OCI-LY7 (cell line): Measurements from ENCODE around the gene IGSF21. TPM values are rescaled to one million over a fixed set of nuclear protein-coding genes. Genes with fewer than 3 reads are reported as not detected.

Experiments used
- BruUV-seq: library from RNA; stranded (reverse); fragments of 400-500 nt; replicated peaks from 2 replicates; lab custom pipeline; 2021; lab: Mats Ljungman, UMichigan
- CTCF ChIA-PET: fragments of 300-600 bp; sonication (Branson Sonifier 250); formaldehyde crosslinking; loops from one replicate; lab custom pipeline; 2022; ENCODE audit warnings: antibody characterized with exemption; ENCODE audit not compliant: unreplicated experiment; lab: Charles Lee
- POLR2A ChIA-PET: fragments of 300-600 bp; sonication (Branson Sonifier 250); formaldehyde crosslinking; loops from one replicate; lab custom pipeline; 2022; ENCODE audit warnings: antibody characterized with exemption; lab: Charles Lee
- DNase-seq: peaks from one replicate; pipeline ENCODE4 v3.0.0-alpha.2; 2015; ENCODE audit warnings: low spot score
- H2AFZ ChIP-seq: fragments of 200-600 bp; sonication (generic), shearing (Covaris generic); 2 replicates; pipeline ENCODE4 v1.6.1; 2014; ENCODE audit warnings: mild to moderate bottlenecking, antibody characterized with exemption, low read length, moderate library complexity
- H3K27ac ChIP-seq: fragments of 200-600 bp; sonication (generic); 2 replicates; pipeline ENCODE4 v1.5.1; 2014; ENCODE audit warnings: mixed run types, low read depth, mild to moderate bottlenecking, moderate library complexity, low read length, inconsistent platforms; ENCODE audit not compliant: poor library complexity, severe bottlenecking
- H3K36me3 ChIP-seq: fragments of 200-600 bp; sonication (generic); 2 replicates; pipeline ENCODE4 v1.6.1; 2014; ENCODE audit warnings: mild to moderate bottlenecking, antibody characterized with exemption, low read length, moderate library complexity, mixed read lengths; ENCODE audit not compliant: insufficient read depth
- H3K4me1 ChIP-seq: fragments of 200-600 bp; sonication (generic); 2 replicates; pipeline ENCODE4 v1.5.1; 2014; ENCODE audit warnings: mild to moderate bottlenecking, low read length; ENCODE audit not compliant: insufficient read depth, poor library complexity, severe bottlenecking
- H3K4me2 ChIP-seq: fragments of 200-600 bp; sonication (generic); 2 replicates; pipeline ENCODE4 v1.6.1; 2014; ENCODE audit warnings: mild to moderate bottlenecking, low read length
- H3K4me3 ChIP-seq: fragments of 200-600 bp; sonication (generic); 2 replicates; pipeline ENCODE4 v1.5.1; 2014; ENCODE audit warnings: mild to moderate bottlenecking, low read depth, low read length; ENCODE audit not compliant: poor library complexity, severe bottlenecking
- H3K79me2 ChIP-seq: fragments of 200-600 bp; sonication (generic); 2 replicates; pipeline ENCODE4 v1.6.1; 2016; ENCODE audit warnings: low read depth, mild to moderate bottlenecking, low read length, moderate library complexity, mixed read lengths; ENCODE audit not compliant: insufficient read depth
- H3K9me2 ChIP-seq: fragments of 200-600 bp; sonication (generic); 2 replicates; pipeline ENCODE4 v1.6.1; 2016; ENCODE audit warnings: mild to moderate bottlenecking, low read length, mixed read lengths; ENCODE audit not compliant: insufficient read depth
- H3K9me3 ChIP-seq: fragments of 200-600 bp; sonication (generic); 2 replicates; pipeline ENCODE4 v1.6.1; 2014; ENCODE audit warnings: mild to moderate bottlenecking, mixed run types, low read length, mixed read lengths
- H4K20me1 ChIP-seq: fragments of 200-600 bp; sonication (generic); 2 replicates; pipeline ENCODE4 v1.6.1; 2014; ENCODE audit warnings: mild to moderate bottlenecking, antibody characterized with exemption, low read length, moderate library complexity, mixed read lengths; ENCODE audit not compliant: insufficient read depth
- EZH2phosphoT487 ChIP-seq: fragments of 200-600 bp; sonication (generic); IDR thresholded peaks from 2 replicates; pipeline ENCODE4 v1.6.1; 2018; ENCODE audit warnings: low read depth, borderline replicate concordance, mild to moderate bottlenecking, mixed run types, antibody characterized with exemption, low read length, moderate library complexity, mixed read lengths
- intact Hi-C: fragments of 100-400 bp; cut with micrococcal nuclease; formaldehyde crosslinking; loops from one replicate; pipeline ENCODE4 v1.10.0; 2022; ENCODE audit not compliant: unreplicated experiment
- total RNA-seq, 2 experiments: library from RNA; depleted of rRNA in 1 of 2; stranded (reverse); fragments of >200 nt in 1 of 2; shearing (Covaris generic) in 1 of 2; gene quantifications; 2 replicates each; pipeline ENCODE4 v1.2.3, GENCODE V29; 2014 to 2022
- TF ChIP-seq, protein P1 (sequence below): fragments of 200-600 bp; sonication (generic); conservative IDR thresholded peaks from 2 replicates; pipeline ENCODE4 v1.5.1; 2014; ENCODE audit warnings: mild to moderate bottlenecking, antibody characterized with exemption, low read length, moderate library complexity, mixed read lengths

The IGSF21 gene
- total RNA-seq, 2 experiments from 2014 or later = 0.17 TPM; not detected in 1

DNA sequence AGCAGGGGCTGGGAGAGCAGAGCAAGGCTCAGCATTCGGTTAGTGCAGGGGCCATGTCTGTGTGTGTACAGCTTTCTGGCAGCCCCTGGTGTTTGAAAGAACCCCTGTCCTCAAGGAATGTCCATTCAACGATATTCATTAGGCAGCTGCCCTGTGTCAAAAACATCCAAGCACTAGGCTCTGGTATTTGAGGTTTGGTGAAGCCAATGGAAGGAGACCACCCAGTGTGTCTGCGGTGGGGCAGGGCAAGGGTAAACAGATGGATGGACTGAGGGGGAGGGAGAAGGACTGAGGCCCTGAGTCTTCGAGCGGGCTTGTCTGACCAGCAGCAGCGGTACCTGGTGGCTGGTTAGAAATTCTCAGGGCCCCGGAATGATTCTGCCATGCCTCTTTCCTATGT is 217.5 kb downstream of the IGSF21 start:
- Histone ChIP-seq H3K4me3 (no peak overlapping the region), H3K4me2 (no peak overlapping the region), H3K4me1 (no peaks in the 10 kb centered on the region), H3K9me3 (no peaks in the 10 kb centered on the region), H3K9me2 (no peaks in the 10 kb centered on the region), H3K36me3 (no peaks in the 10 kb centered on the region), H3K27ac (no peak overlapping the region), H2AFZ (no peak overlapping the region), H4K20me1 (no peaks in the 10 kb centered on the region), H3K79me2 (no peaks in the 10 kb centered on the region)
- intact Hi-C loops = no loop called here
- TF ChIP-seq EZH2phosphoT487 = no peak
- TF ChIP-seq, protein P1, sequence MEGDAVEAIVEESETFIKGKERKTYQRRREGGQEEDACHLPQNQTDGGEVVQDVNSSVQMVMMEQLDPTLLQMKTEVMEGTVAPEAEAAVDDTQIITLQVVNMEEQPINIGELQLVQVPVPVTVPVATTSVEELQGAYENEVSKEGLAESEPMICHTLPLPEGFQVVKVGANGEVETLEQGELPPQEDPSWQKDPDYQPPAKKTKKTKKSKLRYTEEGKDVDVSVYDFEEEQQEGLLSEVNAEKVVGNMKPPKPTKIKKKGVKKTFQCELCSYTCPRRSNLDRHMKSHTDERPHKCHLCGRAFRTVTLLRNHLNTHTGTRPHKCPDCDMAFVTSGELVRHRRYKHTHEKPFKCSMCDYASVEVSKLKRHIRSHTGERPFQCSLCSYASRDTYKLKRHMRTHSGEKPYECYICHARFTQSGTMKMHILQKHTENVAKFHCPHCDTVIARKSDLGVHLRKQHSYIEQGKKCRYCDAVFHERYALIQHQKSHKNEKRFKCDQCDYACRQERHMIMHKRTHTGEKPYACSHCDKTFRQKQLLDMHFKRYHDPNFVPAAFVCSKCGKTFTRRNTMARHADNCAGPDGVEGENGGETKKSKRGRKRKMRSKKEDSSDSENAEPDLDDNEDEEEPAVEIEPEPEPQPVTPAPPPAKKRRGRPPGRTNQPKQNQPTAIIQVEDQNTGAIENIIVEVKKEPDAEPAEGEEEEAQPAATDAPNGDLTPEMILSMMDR = no peak
- ChIA-PET CTCF (no interaction called here), POLR2A (no interaction called here)
- no peak for DNase-seq
- no TSS peak for BruUV-seq

DNA sequence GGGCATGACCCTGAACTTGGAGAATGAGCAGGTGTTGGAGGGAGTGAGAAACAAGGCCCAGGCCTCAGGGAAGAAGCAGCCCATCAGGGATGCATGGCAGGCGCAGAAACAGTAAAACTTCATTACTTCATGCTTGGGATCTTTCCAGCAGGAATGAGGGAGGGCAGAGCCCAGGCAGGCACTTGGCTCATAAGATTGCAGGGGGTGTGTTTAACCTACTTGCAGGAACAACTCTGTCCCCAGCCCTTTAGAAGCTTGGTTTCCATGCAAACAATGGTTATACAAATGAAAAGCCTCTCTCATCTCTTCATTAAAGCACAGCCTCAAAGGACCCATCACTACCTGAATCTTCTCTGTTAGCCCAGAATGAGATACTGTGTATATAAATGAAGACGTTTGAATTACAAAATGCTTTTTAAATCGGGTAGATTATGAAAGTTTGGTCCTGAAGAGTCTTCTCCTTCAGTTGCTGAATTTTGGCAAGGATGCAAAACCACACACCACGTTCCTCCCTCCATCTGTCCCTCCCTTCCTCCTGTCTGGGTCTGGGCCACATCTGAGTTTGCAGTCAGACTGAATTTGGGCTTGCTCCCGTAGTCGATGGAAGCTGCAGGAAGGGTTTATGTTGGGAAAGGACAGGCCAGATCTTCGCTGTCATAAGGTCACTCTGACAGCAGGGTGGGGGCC is 218.8 kb downstream of the IGSF21 start:
- intact Hi-C loops = no loop called here
- H3K4me3 ChIP-seq = no peak overlapping the region
- H3K9me2 ChIP-seq = no peaks in the 10 kb centered on the region
- ChIA-PET CTCF (no interaction called here), POLR2A (no interaction called here)
- no peak overlapping the region for H2AFZ ChIP-seq
- H3K79me2 ChIP-seq = no peaks in the 10 kb centered on the region
- H3K4me1 ChIP-seq = no peaks in the 10 kb centered on the region
- no peak overlapping the region for H3K4me2 ChIP-seq
- no peaks in the 10 kb centered on the region for H3K36me3 ChIP-seq
- H4K20me1 ChIP-seq = no peaks in the 10 kb centered on the region
- no peak overlapping the region for H3K27ac ChIP-seq
- DNase-seq = no peak
- H3K9me3 ChIP-seq = no peaks in the 10 kb centered on the region
- BruUV-seq = no TSS peak
- TF ChIP-seq, protein P1 = no peak
- TF ChIP-seq EZH2phosphoT487 = no peak

DNA sequence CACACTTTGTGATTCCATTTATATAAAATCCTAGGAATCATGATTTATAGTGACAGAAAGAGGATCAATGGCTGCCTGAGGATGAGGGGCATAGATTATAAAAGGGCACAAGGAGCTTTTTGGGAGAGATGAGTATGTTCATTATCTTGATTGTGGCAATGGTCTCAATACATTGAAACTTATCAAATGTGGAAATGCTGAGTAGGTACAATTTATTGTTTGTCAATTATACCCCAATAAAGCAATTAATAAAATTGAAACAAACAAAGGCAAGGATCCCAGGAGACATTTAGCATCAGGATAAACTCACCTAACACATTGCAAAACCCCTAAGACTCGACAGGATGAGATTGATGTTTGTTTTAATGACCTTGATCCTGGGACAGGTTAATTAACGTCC is 220.1 kb downstream of the IGSF21 start:
- no peak for TF ChIP-seq EZH2phosphoT487
- TF ChIP-seq, protein P1 = no peak
- Histone ChIP-seq H2AFZ (no peak overlapping the region), H3K36me3 (no peaks in the 10 kb centered on the region), H4K20me1 (no peaks in the 10 kb centered on the region), H3K27ac (no peak overlapping the region), H3K4me3 (no peak overlapping the region), H3K4me2 (no peak overlapping the region), H3K9me2 (no peaks in the 10 kb centered on the region), H3K9me3 (no peaks in the 10 kb centered on the region), H3K79me2 (no peaks in the 10 kb centered on the region), H3K4me1 (no peaks in the 10 kb centered on the region)
- POLR2A ChIA-PET = no interaction called here
- no TSS peak for BruUV-seq
- no peak for DNase-seq
- CTCF ChIA-PET = no interaction called here
- intact Hi-C loops = no loop called here
